GM23338 (cell line): Measurements from ENCODE around the gene PMIS2. TPM values are rescaled to one million over a fixed set of nuclear protein-coding genes. Genes with fewer than 3 reads are reported as not detected.

Source experiments
- ATAC-seq: fragments of 200-7000 bp; cut with Tn5 transposase; 3 replicates; pipeline ENCODE4 v1.9.1; 2020
- DNase-seq: peaks from one replicate; pipeline ENCODE4 v3.0.0-alpha.2; 2015; ENCODE audit warnings: low spot score
- H2AFZ ChIP-seq: fragments of 200-600 bp; sonication (generic); 2 replicates; pipeline ENCODE4 v1.8.0; 2016; ENCODE audit warnings: antibody characterized with exemption, mild to moderate bottlenecking, moderate library complexity
- H3F3A ChIP-seq: fragments of 200-600 bp; sonication (generic); replicated peaks from 2 replicates; pipeline ENCODE4 v1.8.0; 2017; ENCODE audit warnings: antibody characterized with exemption, mixed run types, low read depth
- H3K27ac ChIP-seq: fragments of 200-600 bp; sonication (generic); 2 replicates; pipeline ENCODE4 v1.6.1; 2016; ENCODE audit warnings: low read depth
- H3K27me3 ChIP-seq: fragments of 200-600 bp; sonication (generic); 2 replicates; pipeline ENCODE4 v1.8.0; 2016; ENCODE audit warnings: mild to moderate bottlenecking, mixed run types, moderate library complexity; ENCODE audit not compliant: insufficient read depth
- H3K36me3 ChIP-seq: fragments of 200-600 bp; sonication (generic); 2 replicates; pipeline ENCODE4 v1.8.0; 2016; ENCODE audit warnings: mild to moderate bottlenecking; ENCODE audit not compliant: insufficient read depth
- H3K4me1 ChIP-seq: fragments of 200-600 bp; sonication (generic); 2 replicates; pipeline ENCODE4 v1.8.0; 2016; ENCODE audit warnings: mild to moderate bottlenecking, moderate library complexity; ENCODE audit not compliant: insufficient read depth
- H3K4me2 ChIP-seq: fragments of 200-600 bp; sonication (generic); 2 replicates; pipeline ENCODE4 v1.7.1; 2017; ENCODE audit warnings: mixed run types
- H3K4me3 ChIP-seq: fragments of 200-600 bp; sonication (generic); 2 replicates; pipeline ENCODE4 v1.6.1; 2016; ENCODE audit warnings: mixed run types
- H3K79me2 ChIP-seq: fragments of 200-600 bp; sonication (generic); replicated peaks from 2 replicates; pipeline ENCODE4 v1.8.0; 2017; ENCODE audit warnings: mild to moderate bottlenecking; ENCODE audit not compliant: insufficient read depth
- H3K9me2 ChIP-seq: fragments of 200-600 bp; sonication (generic); 2 replicates; pipeline ENCODE4 v1.8.0; 2017; ENCODE audit not compliant: insufficient read depth
- H4K20me1 ChIP-seq: fragments of 200-600 bp; sonication (generic); replicated peaks from 2 replicates; pipeline ENCODE4 v1.8.0; 2017; ENCODE audit warnings: mild to moderate bottlenecking; ENCODE audit not compliant: insufficient read depth
- H3K27ac Mint-ChIP-seq: 2 replicates; pipeline ENCODE4 v1.8.0; 2020; ENCODE audit warnings: inconsistent platforms, mild to moderate bottlenecking, moderate library complexity, mixed read lengths
- H3K27me3 Mint-ChIP-seq: 3 replicates; pipeline ENCODE4 v1.8.0; 2022; ENCODE audit warnings: low read depth, mild to moderate bottlenecking, moderate library complexity, mixed read lengths, inconsistent platforms; ENCODE audit not compliant: insufficient read depth, poor library complexity
- H3K36me3 Mint-ChIP-seq: 3 replicates; pipeline ENCODE4 v1.8.0; 2021; ENCODE audit warnings: low read depth, mild to moderate bottlenecking, inconsistent platforms, moderate library complexity, mixed read lengths
- H3K4me1 Mint-ChIP-seq: 3 replicates; pipeline ENCODE4 v1.8.0; 2020; ENCODE audit warnings: mild to moderate bottlenecking, inconsistent platforms, mixed read lengths
- H3K4me3 Mint-ChIP-seq: 3 replicates; pipeline ENCODE4 v1.8.0; 2021; ENCODE audit warnings: moderate library complexity, mild to moderate bottlenecking, inconsistent platforms, mixed read lengths
- H3K9me3 Mint-ChIP-seq: 3 replicates; pipeline ENCODE4 v1.8.0; 2020; ENCODE audit warnings: moderate library complexity, mild to moderate bottlenecking, inconsistent platforms, mixed read lengths
- CREB1 ChIP-seq: fragments of 250-450 bp; sonication (Bioruptor Pico); IDR thresholded peaks from 2 replicates; pipeline ENCODE4 v1.5.0; 2020; ENCODE audit warnings: low read depth, mild to moderate bottlenecking, moderate library complexity
- CTCF ChIP-seq, 2 experiments: fragments of 200-600 bp in 1 of 2; sonication (generic) in 1 of 2; conservative IDR thresholded peaks; 2 replicates each; pipeline versions ENCODE4 v1.5.1 to v1.6.1; 2016 to 2017; ENCODE audit warnings: antibody characterized with exemption in 2 of 2, low read depth in 2 of 2, mild to moderate bottlenecking in 2 of 2, moderate library complexity in 1 of 2
- ETS1 ChIP-seq: IDR thresholded peaks from 2 replicates; pipeline ENCODE4 v1.6.1; 2016; ENCODE audit warnings: antibody characterized with exemption
- EZH2 ChIP-seq: fragments of 200-600 bp; sonication (generic); IDR thresholded peaks from one replicate; pipeline ENCODE4 v1.8.0; 2017; ENCODE audit warnings: antibody characterized with exemption, mild to moderate bottlenecking, low read depth; ENCODE audit not compliant: unreplicated experiment
- EZH2phosphoT487 ChIP-seq: fragments of 200-600 bp; sonication (generic); IDR thresholded peaks from one replicate; pipeline ENCODE4 v1.8.1; 2018; ENCODE audit warnings: antibody characterized with exemption; ENCODE audit not compliant: unreplicated experiment
- JUNB ChIP-seq: IDR thresholded peaks from one replicate; pipeline ENCODE4 v1.6.1; 2016; ENCODE audit warnings: antibody characterized with exemption; ENCODE audit not compliant: unreplicated experiment
- NANOG ChIP-seq: IDR thresholded peaks from 2 replicates; pipeline ENCODE4 v1.6.1; 2016; ENCODE audit warnings: antibody characterized with exemption, borderline replicate concordance
- POLR2AphosphoS5 ChIP-seq: IDR thresholded peaks from 2 replicates; pipeline ENCODE4 v1.6.1; 2016; ENCODE audit warnings: antibody characterized with exemption, low read depth
- REST ChIP-seq: IDR thresholded peaks from one replicate; pipeline ENCODE4 v1.6.1; 2018; ENCODE audit warnings: antibody characterized with exemption; ENCODE audit not compliant: unreplicated experiment
- STAT1 ChIP-seq: IDR thresholded peaks from one replicate; pipeline ENCODE4 v1.6.1; 2016; ENCODE audit warnings: antibody characterized with exemption; ENCODE audit not compliant: unreplicated experiment
- ZNF114 ChIP-seq: fragments of 250-450 bp; sonication (Bioruptor Pico); IDR thresholded peaks from 2 replicates; pipeline ENCODE4 v1.5.0; 2020; ENCODE audit warnings: mild to moderate bottlenecking, moderate library complexity
- ZNF331 ChIP-seq: fragments of 250-450 bp; sonication (Bioruptor Pico); IDR thresholded peaks from 2 replicates; pipeline ENCODE4 v1.5.0; 2020; ENCODE audit warnings: low read depth, mild to moderate bottlenecking, moderate library complexity
- polyA plus RNA-seq: library from polyadenylated mRNA; unstranded; fragments of >200 nt; fragmentation: Nextera tagmentation; extraction: Ambion mirVana; gene quantifications from 2 replicates; pipeline ENCODE4 v1.2.1, GENCODE V29; 2016
- total RNA-seq: library from RNA; depleted of rRNA; stranded (reverse); fragments of >200 nt; shearing (Covaris generic); gene quantifications from 2 replicates; pipeline ENCODE4 v1.2.3, GENCODE V29; 2014
- TF ChIP-seq, protein P1 (sequence below): fragments of 250-450 bp; sonication (Bioruptor Pico); IDR thresholded peaks from 2 replicates; pipeline ENCODE4 v1.5.0; 2020; ENCODE audit warnings: mild to moderate bottlenecking, moderate library complexity

Gene PMIS2
- total and polyA plus RNA-seq, 2 experiments from 2014 or later, result not detected

DNA sequence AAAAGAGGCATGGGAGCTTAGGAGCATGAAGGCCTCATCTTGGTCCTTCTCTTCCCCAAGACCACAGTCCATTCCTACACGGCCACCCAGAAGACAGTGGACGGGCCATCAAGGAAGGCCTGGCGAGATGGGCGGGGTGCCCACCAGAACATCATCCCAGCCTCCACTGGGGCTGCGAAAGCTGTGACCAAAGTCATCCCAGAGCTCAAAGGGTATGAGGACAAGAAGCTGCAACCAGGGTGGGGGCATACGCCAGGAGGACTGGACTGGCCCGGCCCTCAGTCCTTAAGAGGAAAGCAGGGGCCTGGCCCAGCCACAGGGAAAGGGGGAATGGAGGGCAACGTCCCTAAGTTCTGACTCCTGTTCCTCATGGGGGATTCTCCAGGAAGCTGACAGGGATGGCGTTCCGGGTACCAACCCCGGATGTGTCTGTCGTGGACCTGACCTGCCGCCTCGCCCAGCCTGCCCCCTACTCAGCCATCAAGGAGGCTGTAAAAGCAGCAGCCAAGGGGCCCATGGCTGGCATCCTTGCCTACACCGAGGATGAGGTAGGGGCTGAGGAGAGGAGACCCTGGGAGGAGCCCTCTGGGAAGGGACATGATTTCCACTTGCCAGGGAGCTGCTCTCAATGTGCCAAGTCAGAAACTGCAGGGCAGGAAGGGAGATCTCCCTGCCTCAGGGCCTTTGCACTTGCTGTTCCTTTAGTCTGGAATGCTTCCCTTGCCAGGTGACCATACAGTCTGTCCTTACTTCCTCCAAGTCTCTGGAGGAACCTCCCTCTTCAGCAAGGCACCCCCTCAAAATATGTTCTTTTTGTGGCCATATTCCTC lies 42.5 kb upstream of the PMIS2 start:
- TF ChIP-seq EZH2 (no peak), ZNF331 (CRISPR knock-in tag) (no peak), JUNB (no peak), CTCF (conservative IDR thresholded peaks at IDR 0.05; ENCODE audit: low read depth in 2 of 2) (no peak), EZH2phosphoT487 (no peak), NANOG (no peak), POLR2AphosphoS5 (no peak), CREB1 (CRISPR knock-in tag) (no peak), REST (no peak), ETS1 (no peak), ZNF114 (CRISPR knock-in tag) (no peak), STAT1 (no peak)
- TF ChIP-seq, protein P1, sequence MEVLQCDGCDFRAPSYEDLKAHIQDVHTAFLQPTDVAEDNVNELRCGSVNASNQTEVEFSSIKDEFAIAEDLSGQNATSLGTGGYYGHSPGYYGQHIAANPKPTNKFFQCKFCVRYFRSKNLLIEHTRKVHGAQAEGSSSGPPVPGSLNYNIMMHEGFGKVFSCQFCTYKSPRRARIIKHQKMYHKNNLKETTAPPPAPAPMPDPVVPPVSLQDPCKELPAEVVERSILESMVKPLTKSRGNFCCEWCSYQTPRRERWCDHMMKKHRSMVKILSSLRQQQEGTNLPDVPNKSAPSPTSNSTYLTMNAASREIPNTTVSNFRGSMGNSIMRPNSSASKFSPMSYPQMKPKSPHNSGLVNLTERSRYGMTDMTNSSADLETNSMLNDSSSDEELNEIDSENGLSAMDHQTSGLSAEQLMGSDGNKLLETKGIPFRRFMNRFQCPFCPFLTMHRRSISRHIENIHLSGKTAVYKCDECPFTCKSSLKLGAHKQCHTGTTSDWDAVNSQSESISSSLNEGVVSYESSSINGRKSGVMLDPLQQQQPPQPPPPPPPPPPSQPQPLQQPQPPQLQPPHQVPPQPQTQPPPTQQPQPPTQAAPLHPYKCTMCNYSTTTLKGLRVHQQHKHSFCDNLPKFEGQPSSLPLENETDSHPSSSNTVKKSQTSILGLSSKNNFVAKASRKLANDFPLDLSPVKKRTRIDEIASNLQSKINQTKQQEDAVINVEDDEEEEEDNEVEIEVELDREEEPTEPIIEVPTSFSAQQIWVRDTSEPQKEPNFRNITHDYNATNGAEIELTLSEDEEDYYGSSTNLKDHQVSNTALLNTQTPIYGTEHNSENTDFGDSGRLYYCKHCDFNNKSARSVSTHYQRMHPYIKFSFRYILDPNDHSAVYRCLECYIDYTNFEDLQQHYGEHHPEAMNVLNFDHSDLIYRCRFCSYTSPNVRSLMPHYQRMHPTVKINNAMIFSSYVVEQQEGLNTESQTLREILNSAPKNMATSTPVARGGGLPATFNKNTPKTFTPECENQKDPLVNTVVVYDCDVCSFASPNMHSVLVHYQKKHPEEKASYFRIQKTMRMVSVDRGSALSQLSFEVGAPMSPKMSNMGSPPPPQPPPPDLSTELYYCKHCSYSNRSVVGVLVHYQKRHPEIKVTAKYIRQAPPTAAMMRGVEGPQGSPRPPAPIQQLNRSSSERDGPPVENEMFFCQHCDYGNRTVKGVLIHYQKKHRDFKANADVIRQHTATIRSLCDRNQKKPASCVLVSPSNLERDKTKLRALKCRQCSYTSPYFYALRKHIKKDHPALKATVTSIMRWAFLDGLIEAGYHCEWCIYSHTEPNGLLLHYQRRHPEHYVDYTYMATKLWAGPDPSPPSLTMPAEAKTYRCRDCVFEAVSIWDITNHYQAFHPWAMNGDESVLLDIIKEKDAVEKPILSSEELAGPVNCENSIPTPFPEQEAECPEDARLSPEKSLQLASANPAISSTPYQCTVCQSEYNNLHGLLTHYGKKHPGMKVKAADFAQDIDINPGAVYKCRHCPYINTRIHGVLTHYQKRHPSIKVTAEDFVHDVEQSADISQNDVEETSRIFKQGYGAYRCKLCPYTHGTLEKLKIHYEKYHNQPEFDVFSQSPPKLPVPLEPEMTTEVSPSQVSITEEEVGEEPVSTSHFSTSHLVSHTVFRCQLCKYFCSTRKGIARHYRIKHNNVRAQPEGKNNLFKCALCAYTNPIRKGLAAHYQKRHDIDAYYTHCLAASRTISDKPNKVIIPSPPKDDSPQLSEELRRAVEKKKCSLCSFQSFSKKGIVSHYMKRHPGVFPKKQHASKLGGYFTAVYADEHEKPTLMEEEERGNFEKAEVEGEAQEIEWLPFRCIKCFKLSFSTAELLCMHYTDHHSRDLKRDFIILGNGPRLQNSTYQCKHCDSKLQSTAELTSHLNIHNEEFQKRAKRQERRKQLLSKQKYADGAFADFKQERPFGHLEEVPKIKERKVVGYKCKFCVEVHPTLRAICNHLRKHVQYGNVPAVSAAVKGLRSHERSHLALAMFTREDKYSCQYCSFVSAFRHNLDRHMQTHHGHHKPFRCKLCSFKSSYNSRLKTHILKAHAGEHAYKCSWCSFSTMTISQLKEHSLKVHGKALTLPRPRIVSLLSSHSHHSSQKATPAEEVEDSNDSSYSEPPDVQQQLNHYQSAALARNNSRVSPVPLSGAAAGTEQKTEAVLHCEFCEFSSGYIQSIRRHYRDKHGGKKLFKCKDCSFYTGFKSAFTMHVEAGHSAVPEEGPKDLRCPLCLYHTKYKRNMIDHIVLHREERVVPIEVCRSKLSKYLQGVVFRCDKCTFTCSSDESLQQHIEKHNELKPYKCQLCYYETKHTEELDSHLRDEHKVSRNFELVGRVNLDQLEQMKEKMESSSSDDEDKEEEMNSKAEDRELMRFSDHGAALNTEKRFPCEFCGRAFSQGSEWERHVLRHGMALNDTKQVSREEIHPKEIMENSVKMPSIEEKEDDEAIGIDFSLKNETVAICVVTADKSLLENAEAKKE, result no peak
- Histone ChIP-seq H2AFZ (no peak overlapping the region), H3K4me1 (peaks cover 15% of the 10 kb centered on the region), H3K79me2 (peaks cover 27% of the 10 kb centered on the region), H3K36me3 (peaks cover 7% of the 10 kb centered on the region; the same call in 1 of the 2 replicates), H4K20me1 (no peaks in the 10 kb centered on the region; the same call in 1 of the 2 replicates), H3F3A (peaks cover 7% of the 10 kb centered on the region; the same call in 1 of the 2 replicates), H3K4me2 (no peak overlapping the region), H3K9me2 (no peaks in the 10 kb centered on the region), H3K27ac (no peak overlapping the region), H3K27me3 (no peaks in the 10 kb centered on the region), H3K4me3 (peak overlapping the region; percentile 99)
- DNase-seq (no peak), ATAC-seq (no peak)
- Mint-ChIP-seq H3K9me3 (no peaks in the 10 kb centered on the region), H3K36me3 (peaks cover 55% of the 10 kb centered on the region), H3K4me3 (peak overlapping the region; percentile 99; the same call in 1 of the 3 replicates), H3K27me3 (peaks cover 6% of the 10 kb centered on the region), H3K4me1 (peaks cover 36% of the 10 kb centered on the region), H3K27ac (no peak overlapping the region)
